Stimulated activated CD8-positive, alpha-beta memory T cell treated with anti-CD3 and anti-CD28 coated beads, Interleukin-7, amount 100 ng/mL, for 24 hours (primary cell): Measurements from ENCODE around the gene NLK.
"Not testable (repeated sequence)": the region's sequence is repeated elsewhere in the genome, so short reads cannot be mapped to it uniquely, and the experiment has no call there.

Experiments
- DNase-seq: peaks from one replicate; pipeline ENCODE4 v3.0.0-alpha.2; 2020; ENCODE audit warnings: low read depth

Gene NLK

DNA sequence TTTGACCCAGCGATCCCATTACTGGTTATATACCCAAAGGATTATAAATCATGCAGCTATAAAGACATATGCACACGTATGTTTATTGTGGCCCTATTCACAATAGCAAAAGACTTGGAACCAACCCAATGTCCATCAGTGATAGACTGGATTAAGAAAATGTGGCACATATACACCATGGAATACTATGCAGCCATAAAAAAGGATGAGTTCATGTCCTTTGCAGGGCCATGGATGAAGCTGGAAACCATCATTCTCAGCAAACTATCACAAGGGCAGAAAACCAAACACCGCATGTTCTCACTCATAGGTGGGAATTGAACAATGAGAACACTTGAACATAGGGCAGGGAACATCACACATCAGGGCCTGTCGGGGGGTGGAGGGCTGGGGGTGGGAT lies 112.9 kb downstream of the NLK start:
- DNase-seq = not testable (repeated sequence)

DNA sequence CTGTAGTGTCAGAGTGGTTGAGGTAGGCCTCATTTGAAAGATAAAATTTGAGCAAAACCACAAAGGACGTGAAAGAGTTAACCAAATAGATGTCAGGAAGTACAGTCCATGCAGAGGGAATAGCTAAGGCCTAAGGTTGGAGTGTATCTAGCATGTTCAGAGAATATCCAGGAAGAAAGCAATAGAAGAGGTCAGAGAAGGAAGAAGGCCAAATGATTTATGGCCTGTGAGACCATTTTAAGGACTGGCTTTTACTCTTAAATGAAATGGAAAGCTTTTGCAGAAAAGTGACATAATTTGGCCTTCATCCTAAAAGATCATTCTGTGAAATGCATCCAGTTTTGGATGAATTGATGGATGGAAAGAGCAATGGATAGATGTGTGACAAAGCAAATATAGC lies 116.5 kb downstream of the NLK start:
- DNase-seq = no peak

GRCh38 chr17:28159924-28160323 lies 117.4 kb downstream of the NLK start:
- DNase-seq = no peak

GRCh38 chr17:28160610-28161009 lies 118.1 kb downstream of the NLK start:
- DNase-seq = no peak

DNA sequence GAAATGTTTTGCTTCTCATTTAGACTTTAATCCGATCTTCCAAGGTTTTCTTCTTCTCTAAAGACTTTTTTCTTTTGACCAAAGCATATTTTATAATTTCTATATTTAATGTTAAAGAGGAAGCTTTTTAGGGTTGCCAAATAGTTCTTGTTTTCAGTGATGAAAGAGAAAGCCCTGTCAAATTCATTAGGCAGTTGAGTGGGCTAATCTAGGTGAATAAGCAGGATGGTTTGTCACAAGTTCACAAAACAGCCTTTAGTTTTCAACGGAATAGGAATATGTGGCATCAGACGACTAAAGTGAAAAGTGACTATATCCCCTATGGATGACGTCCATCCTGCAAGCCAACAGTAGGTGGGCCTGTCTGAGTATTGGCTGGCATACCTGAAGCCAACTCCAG lies 118.8 kb downstream of the NLK start:
- DNase-seq = no peak

DNA sequence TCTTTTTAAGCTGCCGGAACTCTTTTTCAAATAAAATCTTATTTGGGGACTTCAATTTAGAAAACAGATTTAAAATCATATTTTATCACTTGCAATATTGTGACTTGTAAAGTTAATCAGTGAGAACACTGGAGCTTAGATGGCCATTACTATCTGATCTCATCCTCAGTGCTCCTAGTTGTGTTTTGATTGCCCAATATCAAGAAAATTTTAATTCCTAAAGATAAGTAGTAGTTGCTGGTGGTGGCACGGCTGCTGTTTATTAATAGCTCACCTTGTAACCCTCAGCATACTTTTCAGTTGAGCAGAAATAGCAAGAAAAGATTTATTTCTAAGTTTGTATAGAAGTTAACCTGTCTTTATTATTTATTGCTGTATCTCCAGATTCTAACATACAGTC lies 124.0 kb downstream of the NLK start:
- DNase-seq = no peak

DNA sequence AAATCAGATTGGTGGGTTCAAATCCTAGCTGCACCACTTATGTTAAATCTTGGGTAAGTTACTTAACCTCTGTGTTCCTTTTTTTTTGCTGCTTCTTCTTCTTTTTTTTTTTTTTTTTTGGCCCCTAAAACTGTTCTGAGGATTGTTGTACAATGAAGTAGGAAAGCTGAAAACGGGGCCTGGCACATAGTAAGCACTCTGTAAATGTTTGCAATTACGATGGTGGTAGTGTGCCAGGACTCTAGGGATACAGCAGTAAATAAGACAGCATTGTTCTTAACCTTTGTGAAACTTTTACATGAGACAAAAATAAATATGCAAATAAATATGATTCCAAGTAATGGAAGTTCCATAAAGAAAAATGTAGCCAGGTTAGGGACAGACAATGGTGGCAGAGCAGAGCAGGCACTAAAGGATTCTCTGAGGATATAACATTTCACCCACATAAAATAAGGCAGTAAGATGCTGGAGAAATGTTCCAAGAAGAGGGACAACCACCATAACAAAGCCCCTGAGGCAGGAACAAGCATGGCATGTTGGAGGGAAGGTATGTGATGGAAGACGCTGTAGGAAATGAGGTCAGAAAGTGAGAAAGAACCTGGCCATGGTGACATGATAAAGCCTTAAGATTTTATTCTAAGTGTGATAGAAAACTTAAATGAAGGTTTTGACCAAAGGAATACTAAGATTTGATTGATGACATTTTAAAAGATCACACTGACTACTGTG lies 127.3 kb downstream of the NLK start:
- no peak for DNase-seq

DNA sequence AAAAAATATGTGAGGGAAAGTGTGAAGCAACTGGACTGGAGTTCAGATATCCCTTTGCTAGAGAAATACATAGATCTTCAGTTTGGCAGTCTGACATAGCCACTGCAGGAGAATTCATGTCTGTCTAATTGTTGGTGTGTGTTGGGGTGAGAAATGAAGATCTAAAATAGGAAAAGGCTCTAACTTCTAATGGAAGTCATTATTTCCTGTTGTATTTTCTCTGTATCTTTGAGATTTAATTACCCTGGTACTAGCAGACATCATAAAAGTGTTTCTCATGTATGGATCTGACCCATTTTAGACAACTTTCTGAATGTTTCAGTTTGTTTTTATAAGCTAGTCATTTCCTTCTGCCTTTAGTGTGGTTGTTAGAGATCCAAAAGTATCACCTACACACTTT lies 128.3 kb downstream of the NLK start:
- no peak for DNase-seq

DNA sequence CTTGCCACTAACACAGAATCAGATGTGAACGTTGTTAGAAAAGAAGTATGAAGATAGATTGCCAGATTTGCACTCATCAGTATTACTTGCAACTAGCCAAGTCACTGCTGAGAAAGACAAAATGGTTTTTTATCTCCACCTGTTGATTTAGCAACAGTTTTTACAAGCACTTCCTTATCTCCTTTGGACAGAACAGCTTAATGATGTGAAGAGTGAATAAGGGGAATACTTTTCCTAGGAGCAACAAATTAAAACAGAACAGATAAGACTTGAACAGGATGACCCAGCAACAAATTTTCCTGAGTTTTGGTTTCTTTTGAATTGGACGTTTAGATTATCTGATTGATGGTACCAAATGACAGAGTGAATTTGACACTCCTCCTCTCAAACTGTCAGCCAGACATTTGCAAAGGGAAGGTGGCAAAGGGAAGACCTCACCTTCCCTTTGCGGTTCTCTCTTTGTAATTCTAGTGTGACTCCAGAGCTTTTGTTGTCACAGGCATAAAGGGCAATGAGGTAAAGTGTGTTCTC lies 130.6 kb downstream of the NLK start:
- no peak for DNase-seq

- no peak for DNase-seq
Measured at GRCh38 chr17:28173801-28174200, 131.3 kb downstream of the NLK start.

GRCh38 chr17:28174352-28175046 lies 132.0 kb downstream of the NLK start:
- DNase-seq = peak; percentile 9

- no peak for DNase-seq
Measured at GRCh38 chr17:28177351-28177750, 134.9 kb downstream of the NLK start.

DNA sequence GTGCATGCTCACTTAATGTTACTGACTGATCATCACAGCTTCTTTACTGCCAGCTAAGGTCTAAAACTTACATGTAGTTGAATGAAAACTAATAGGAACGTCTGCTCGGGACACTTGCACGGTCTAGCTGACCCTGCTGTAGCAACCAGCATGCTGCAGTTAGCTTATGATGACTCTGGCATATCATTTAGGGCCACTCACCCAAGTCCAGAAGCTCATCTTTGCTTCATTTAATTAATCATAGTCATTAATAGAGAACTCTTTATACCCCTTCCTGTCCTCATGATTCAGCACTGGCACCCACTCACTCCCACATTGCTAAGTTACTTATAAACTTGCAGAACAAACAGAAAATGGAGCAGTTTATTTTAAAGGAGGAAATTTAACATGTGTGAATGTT lies 136.3 kb downstream of the NLK start:
- no peak for DNase-seq

GRCh38 chr17:28180449-28180848 lies 138.0 kb downstream of the NLK start:
- DNase-seq = no peak

DNA sequence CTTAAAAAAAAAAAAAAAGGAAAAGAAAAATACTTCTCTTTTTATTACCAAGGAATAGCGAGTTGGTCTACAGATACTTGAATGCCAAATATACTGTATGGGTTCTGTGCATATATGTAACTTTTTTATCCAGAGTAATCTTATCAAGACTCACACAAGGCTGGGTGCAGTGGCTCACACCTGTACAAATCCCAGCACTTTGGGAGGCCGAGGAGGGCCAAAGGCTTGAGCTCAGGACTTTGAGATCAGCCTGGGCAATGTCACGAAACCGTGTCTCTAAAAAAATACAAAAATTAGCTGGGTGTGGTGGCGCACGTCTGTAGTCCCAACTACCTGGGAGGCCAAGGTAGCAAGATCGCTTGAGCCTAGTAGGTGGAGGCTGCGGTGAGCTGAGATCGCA lies 139.1 kb downstream of the NLK start:
- no peak for DNase-seq

GRCh38 chr17:28182559-28182958 lies 140.1 kb downstream of the NLK start:
- DNase-seq = no peak

- no peak for DNase-seq
Measured at GRCh38 chr17:28185658-28186057, 143.2 kb downstream of the NLK start.

- DNase-seq = not testable (repeated sequence)
Measured at GRCh38 chr17:28186472-28186871, 144.0 kb downstream of the NLK start.

DNA sequence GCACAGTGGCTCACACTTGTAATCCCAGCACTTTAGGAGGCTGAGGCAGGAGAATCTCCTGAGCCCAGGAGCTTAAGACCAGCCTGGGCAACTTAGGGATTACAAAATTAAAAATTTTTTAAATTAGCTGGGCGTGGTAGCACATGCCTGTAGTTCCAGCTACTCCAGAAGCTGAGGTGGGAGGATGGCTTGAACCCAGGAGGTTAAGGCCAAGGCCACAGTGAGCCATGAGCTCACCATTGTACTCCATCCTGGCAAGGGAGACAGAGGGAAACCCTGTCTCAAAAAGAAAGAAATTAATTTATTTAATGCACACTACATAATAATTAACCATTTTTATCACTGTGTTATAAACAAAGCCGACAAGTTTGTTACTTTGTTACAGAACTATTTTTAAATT lies 145.5 kb downstream of the NLK start:
- DNase-seq = no peak

- DNase-seq = no peak
Measured at GRCh38 chr17:28188841-28189263, 146.4 kb downstream of the NLK start.

- no peak for DNase-seq
Measured at GRCh38 chr17:28189667-28190066, 147.2 kb downstream of the NLK start.

DNA sequence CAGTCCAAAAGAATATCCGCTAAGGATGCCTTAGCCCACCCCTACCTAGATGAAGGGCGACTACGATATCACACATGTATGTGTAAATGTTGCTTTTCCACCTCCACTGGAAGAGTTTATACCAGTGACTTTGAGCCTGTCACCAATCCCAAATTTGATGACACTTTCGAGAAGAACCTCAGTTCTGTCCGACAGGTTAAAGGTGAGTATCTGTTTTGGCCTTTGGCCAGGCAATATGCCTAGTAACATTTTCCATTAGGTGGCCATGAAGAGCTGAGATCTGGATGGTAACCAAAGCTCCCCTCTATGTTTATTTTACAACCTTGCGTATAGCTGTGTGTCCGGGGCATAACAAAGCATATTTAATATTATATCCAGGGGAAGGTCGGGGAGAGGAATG lies 148.5 kb downstream of the NLK start:
- DNase-seq = no peak

GRCh38 chr17:28193241-28193640 lies 150.8 kb downstream of the NLK start:
- DNase-seq = no peak

DNA sequence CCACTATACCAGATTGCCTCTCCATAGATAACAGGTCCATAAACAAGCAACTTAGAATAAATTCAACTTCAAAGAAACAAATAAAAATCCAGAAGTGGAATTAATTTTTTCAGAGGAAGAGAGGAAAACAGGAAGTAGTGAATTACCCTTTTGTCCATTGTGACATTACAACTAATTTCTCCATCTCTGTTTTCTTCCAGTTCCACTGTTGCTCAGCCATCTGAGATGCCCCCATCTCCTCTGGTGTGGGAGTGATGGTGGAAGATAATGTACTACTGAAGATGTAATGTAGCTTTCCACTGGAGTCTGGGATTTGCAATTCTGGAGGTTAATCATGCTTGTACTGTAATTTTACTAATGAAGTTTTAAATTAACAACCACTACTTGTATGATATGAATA lies 151.9 kb downstream of the NLK start:
- DNase-seq = no peak
